Liver (tissue), 3 donors: ENCODE data around the gene UGT1A8.

Experiments used
- FOXA1 ChIP-seq: IDR thresholded peaks from 2 replicates; pipeline ENCODE4 v1.6.1; 2016; ENCODE audit warnings: antibody characterized with exemption
- GABPA ChIP-seq, 2 donors: IDR thresholded peaks in 1 of 2; conservative IDR thresholded peaks in 1 of 2; 2 replicates each; pipeline ENCODE4 v1.6.1; 2016; ENCODE audit warnings: antibody characterized with exemption in 2 of 2, mild to moderate bottlenecking in 1 of 2, moderate library complexity in 1 of 2
- HNF4G ChIP-seq: IDR thresholded peaks from 2 replicates; pipeline ENCODE4 v1.6.1; 2016; ENCODE audit warnings: antibody characterized with exemption
- JUND ChIP-seq, 2 donors: IDR thresholded peaks; 2 replicates each; pipeline ENCODE4 v1.6.1; 2016; ENCODE audit warnings: antibody characterized with exemption in 2 of 2
- RAD21 ChIP-seq, 2 donors: IDR thresholded peaks; 2 replicates each; pipeline ENCODE4 v1.6.1; 2016; ENCODE audit warnings: antibody characterized with exemption in 2 of 2, mild to moderate bottlenecking in 2 of 2
- REST ChIP-seq: IDR thresholded peaks from 2 replicates; pipeline ENCODE4 v1.6.1; 2016; ENCODE audit warnings: antibody characterized with exemption, mild to moderate bottlenecking
- SP1 ChIP-seq: IDR thresholded peaks from 2 replicates; pipeline ENCODE4 v1.6.1; 2018; ENCODE audit warnings: antibody characterized with exemption, mild to moderate bottlenecking
- TAF1 ChIP-seq: conservative IDR thresholded peaks from 2 replicates; pipeline ENCODE4 v1.6.1; 2016; ENCODE audit warnings: antibody characterized with exemption, mild to moderate bottlenecking
- YY1 ChIP-seq: IDR thresholded peaks from 2 replicates; pipeline ENCODE4 v1.6.1; 2016; ENCODE audit warnings: antibody characterized with exemption, mild to moderate bottlenecking
- ZBTB33 ChIP-seq: IDR thresholded peaks from 2 replicates; pipeline ENCODE4 v1.6.1; 2016; ENCODE audit warnings: antibody characterized with exemption
- TF ChIP-seq, protein P1 (sequence below): fragments of 150-350 bp; IDR thresholded peaks from 2 replicates; pipeline ENCODE4 v1.5.1; 2017; ENCODE audit warnings: improper control_type of control experiment, low read depth, low read length; ENCODE audit not compliant: missing input control
- TF ChIP-seq, protein P2 (sequence below): IDR thresholded peaks from 2 replicates; pipeline ENCODE4 v1.6.1; 2016; ENCODE audit warnings: antibody characterized with exemption
- donor health status: healthy.
- donor health status: healthy.

GRCh38 chr2:233620204-233620603 lies 2.8 kb downstream of the UGT1A8 start:
- TF ChIP-seq TAF1 (no peak), YY1 (no peak), HNF4G (no peak), JUND (IDR thresholded peaks at IDR 0.05) (no peak), ZBTB33 (no peak), SP1 (no peak), REST (no peak), GABPA (IDR thresholded peaks at IDR 0.05 in 1 of 2, conservative IDR thresholded peaks at IDR 0.05 in 1 of 2) (no peak), FOXA1 (no peak), RAD21 (IDR thresholded peaks at IDR 0.05) (no peak)
- TF ChIP-seq, protein P1, sequence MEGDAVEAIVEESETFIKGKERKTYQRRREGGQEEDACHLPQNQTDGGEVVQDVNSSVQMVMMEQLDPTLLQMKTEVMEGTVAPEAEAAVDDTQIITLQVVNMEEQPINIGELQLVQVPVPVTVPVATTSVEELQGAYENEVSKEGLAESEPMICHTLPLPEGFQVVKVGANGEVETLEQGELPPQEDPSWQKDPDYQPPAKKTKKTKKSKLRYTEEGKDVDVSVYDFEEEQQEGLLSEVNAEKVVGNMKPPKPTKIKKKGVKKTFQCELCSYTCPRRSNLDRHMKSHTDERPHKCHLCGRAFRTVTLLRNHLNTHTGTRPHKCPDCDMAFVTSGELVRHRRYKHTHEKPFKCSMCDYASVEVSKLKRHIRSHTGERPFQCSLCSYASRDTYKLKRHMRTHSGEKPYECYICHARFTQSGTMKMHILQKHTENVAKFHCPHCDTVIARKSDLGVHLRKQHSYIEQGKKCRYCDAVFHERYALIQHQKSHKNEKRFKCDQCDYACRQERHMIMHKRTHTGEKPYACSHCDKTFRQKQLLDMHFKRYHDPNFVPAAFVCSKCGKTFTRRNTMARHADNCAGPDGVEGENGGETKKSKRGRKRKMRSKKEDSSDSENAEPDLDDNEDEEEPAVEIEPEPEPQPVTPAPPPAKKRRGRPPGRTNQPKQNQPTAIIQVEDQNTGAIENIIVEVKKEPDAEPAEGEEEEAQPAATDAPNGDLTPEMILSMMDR, result no peak
- TF ChIP-seq, protein P2, sequence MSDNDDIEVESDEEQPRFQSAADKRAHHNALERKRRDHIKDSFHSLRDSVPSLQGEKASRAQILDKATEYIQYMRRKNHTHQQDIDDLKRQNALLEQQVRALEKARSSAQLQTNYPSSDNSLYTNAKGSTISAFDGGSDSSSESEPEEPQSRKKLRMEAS, result no peak
